Activated CD8-positive, alpha-beta memory T cell treated with anti-CD3 and anti-CD28 coated beads, Interleukin-2, amount 50 U/mL, for 4 hours (primary cell): ENCODE results near the gene BACH2.
"Not testable (repeated sequence)": the region's sequence is repeated elsewhere in the genome, so short reads cannot be mapped to it uniquely, and the experiment has no call there.

Source experiments
- DNase-seq: peaks from one replicate; pipeline ENCODE4 v3.0.0-alpha.2; 2020

The BACH2 gene

GRCh38 chr6:90121982-90122381 lies 174.7 kb downstream of the BACH2 start:
- DNase-seq, result no peak

- DNase-seq, result no peak
Measured at GRCh38 chr6:90120327-90120726, 176.3 kb downstream of the BACH2 start.

GRCh38 chr6:90119618-90120017 lies 177.0 kb downstream of the BACH2 start:
- DNase-seq, result no peak

GRCh38 chr6:90118581-90118980 lies 178.1 kb downstream of the BACH2 start:
- DNase-seq, result no peak

GRCh38 chr6:90118069-90118468 lies 178.6 kb downstream of the BACH2 start:
- no peak for DNase-seq

- DNase-seq, result not testable (repeated sequence)
Measured at GRCh38 chr6:90116126-90116525, 180.5 kb downstream of the BACH2 start.

GRCh38 chr6:90113389-90113788 lies 183.3 kb downstream of the BACH2 start:
- DNase-seq, result no peak

GRCh38 chr6:90111387-90111786 lies 185.3 kb downstream of the BACH2 start:
- no peak for DNase-seq

- DNase-seq, result peak; percentile 50
Measured at GRCh38 chr6:90110971-90111370, 185.7 kb downstream of the BACH2 start.

GRCh38 chr6:90109141-90109540 lies 187.5 kb downstream of the BACH2 start:
- DNase-seq, result no peak

GRCh38 chr6:90107771-90108282 lies 188.8 kb downstream of the BACH2 start:
- DNase-seq, result no peak

GRCh38 chr6:90107371-90107770 lies 189.3 kb downstream of the BACH2 start:
- no peak for DNase-seq

- no peak for DNase-seq
Measured at GRCh38 chr6:90106449-90106848, 190.2 kb downstream of the BACH2 start.

GRCh38 chr6:90105506-90106170 lies 191.0 kb downstream of the BACH2 start:
- no peak for DNase-seq

GRCh38 chr6:90103056-90103800 lies 193.4 kb downstream of the BACH2 start:
- DNase-seq, result no peak

GRCh38 chr6:90101403-90101802 lies 195.2 kb downstream of the BACH2 start:
- no peak for DNase-seq

- no peak for DNase-seq
Measured at GRCh38 chr6:90100059-90100665, 196.5 kb downstream of the BACH2 start.

- no peak for DNase-seq
Measured at GRCh38 chr6:90098627-90099026, 198.0 kb downstream of the BACH2 start.

GRCh38 chr6:90098001-90098531 lies 198.6 kb downstream of the BACH2 start:
- DNase-seq, result no peak

- no peak for DNase-seq
Measured at GRCh38 chr6:90097356-90097755, 199.3 kb downstream of the BACH2 start.

GRCh38 chr6:90096818-90097217 lies 199.8 kb downstream of the BACH2 start:
- no peak for DNase-seq

- no peak for DNase-seq
Measured at GRCh38 chr6:90095788-90096187, 200.9 kb downstream of the BACH2 start.

- DNase-seq, result no peak
Measured at GRCh38 chr6:90095145-90095544, 201.5 kb downstream of the BACH2 start.
